HL-60 (cell line): ENCODE data around the gene SLC4A9.

Experiments
- CTCF ChIP-seq: IDR thresholded peaks from one replicate; pipeline ENCODE4 v1.5.1; 2011; ENCODE audit warnings: low read length, control low read depth, inconsistent platforms; ENCODE audit not compliant: insufficient read depth
- GABPA ChIP-seq: IDR thresholded peaks from 2 replicates; pipeline ENCODE4 v1.6.1; 2012; ENCODE audit warnings: low read depth
- POLR2AphosphoS5 ChIP-seq: IDR thresholded peaks from 2 replicates; pipeline ENCODE4 v1.6.1; 2012; ENCODE audit warnings: low read depth
- SPI1 ChIP-seq: IDR thresholded peaks from 2 replicates; pipeline ENCODE4 v1.6.1; 2012; ENCODE audit warnings: low read depth, mild to moderate bottlenecking, borderline replicate concordance

GRCh38 chr5:140322751-140323731 lies 37.0 kb upstream of the SLC4A9 start:
- TF ChIP-seq CTCF = no peak
- peak; percentile 70; the same call in 1 of the 2 replicates for TF ChIP-seq SPI1
- no peak for TF ChIP-seq POLR2AphosphoS5
- no peak for TF ChIP-seq GABPA
